Esophagus squamous epithelium (tissue), 4 donors: ENCODE results near the gene TNIK.

Source experiments
- POLR2A ChIP-seq, 4 donors: fragments of 450-650 bp; IDR thresholded peaks; one replicate each; pipeline ENCODE4 v1.6.1; 2017; ENCODE audit warnings: antibody characterized with exemption in 4 of 4, mild to moderate bottlenecking in 4 of 4, moderate library complexity in 3 of 4
- TF ChIP-seq, protein P1 (sequence below), 6 experiments: fragments of 450-650 bp in 4 of 6; fragments of 200-600 bp in 2 of 6; sonication (generic) in 2 of 6; IDR thresholded peaks; one replicate each; pipeline ENCODE4 v1.5.1; 2016 to 2019; ENCODE audit warnings: antibody characterized with exemption in 6 of 6, mild to moderate bottlenecking in 4 of 6, moderate library complexity in 4 of 6

DNA sequence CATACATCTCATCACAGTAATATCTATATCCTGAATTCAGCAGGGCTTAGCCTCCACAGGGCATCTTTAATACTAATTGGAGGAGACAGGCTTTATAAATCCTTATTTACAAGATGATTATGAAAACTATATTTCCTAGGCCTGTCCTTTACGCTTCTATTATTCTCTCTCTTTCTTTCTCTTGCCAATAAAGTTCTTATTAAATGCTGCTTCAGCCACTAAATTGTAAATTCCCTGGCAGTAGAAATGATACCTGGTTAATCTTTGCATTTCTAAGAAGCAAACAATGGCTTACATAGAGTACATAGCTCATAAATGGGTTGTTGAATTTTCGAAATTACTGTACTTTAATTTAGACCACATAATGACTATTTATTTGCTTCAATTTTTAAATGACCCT lies 43.5 kb downstream of the TNIK start:
- TF ChIP-seq, protein P1, sequence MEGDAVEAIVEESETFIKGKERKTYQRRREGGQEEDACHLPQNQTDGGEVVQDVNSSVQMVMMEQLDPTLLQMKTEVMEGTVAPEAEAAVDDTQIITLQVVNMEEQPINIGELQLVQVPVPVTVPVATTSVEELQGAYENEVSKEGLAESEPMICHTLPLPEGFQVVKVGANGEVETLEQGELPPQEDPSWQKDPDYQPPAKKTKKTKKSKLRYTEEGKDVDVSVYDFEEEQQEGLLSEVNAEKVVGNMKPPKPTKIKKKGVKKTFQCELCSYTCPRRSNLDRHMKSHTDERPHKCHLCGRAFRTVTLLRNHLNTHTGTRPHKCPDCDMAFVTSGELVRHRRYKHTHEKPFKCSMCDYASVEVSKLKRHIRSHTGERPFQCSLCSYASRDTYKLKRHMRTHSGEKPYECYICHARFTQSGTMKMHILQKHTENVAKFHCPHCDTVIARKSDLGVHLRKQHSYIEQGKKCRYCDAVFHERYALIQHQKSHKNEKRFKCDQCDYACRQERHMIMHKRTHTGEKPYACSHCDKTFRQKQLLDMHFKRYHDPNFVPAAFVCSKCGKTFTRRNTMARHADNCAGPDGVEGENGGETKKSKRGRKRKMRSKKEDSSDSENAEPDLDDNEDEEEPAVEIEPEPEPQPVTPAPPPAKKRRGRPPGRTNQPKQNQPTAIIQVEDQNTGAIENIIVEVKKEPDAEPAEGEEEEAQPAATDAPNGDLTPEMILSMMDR (IDR thresholded peaks at IDR 0.05) = no peak
- no peak for TF ChIP-seq POLR2A (IDR thresholded peaks at IDR 0.05)
